Endothelial cell of umbilical vein (primary cell): ENCODE results near the gene HYAL1.

Experiments used
- CTCF ChIP-seq, 2 donors: IDR thresholded peaks; 1 replicate in 1 of 2; 2 replicates in 1 of 2; pipeline ENCODE4 v1.5.1; 2011; ENCODE audit warnings: low read length in 2 of 2, mild to moderate bottlenecking in 2 of 2, moderate library complexity in 2 of 2, control low read depth in 1 of 2, inconsistent platforms in 1 of 2, low read depth in 1 of 2; ENCODE audit not compliant: insufficient read depth in 1 of 2; ENCODE audit errors: extremely low read depth in 1 of 2
- EZH2 ChIP-seq: IDR thresholded peaks from 2 replicates; pipeline ENCODE4 v1.6.1; 2012; ENCODE audit warnings: borderline replicate concordance, low read depth, mild to moderate bottlenecking, moderate library complexity, low read length, inconsistent platforms; ENCODE audit not compliant: severe bottlenecking
- FOS ChIP-seq: IDR thresholded peaks from 2 replicates; pipeline ENCODE4 v1.6.1; 2011; ENCODE audit warnings: mild to moderate bottlenecking, low read length, moderate library complexity, borderline replicate concordance; ENCODE audit not compliant: insufficient read depth
- GATA2 ChIP-seq: IDR thresholded peaks from 2 replicates; pipeline ENCODE4 v1.7.0; 2011; ENCODE audit warnings: low read depth, mild to moderate bottlenecking, moderate library complexity, mixed read lengths, low read length; ENCODE audit not compliant: insufficient read length, insufficient read depth
- JUN ChIP-seq: IDR thresholded peaks from 2 replicates; pipeline ENCODE4 v1.6.1; 2011; ENCODE audit warnings: borderline replicate concordance, low read depth; ENCODE audit not compliant: insufficient read length, insufficient read depth
- MAX ChIP-seq: IDR thresholded peaks from 2 replicates; pipeline ENCODE4 v1.6.1; 2011; ENCODE audit not compliant: insufficient read depth, insufficient read length
- MYC ChIP-seq: IDR thresholded peaks from one replicate; pipeline ENCODE4 v1.6.1; 2011; ENCODE audit warnings: mild to moderate bottlenecking, low read depth, low read length
- POLR2A ChIP-seq: IDR thresholded peaks from 2 replicates; pipeline ENCODE4 v1.6.1; 2012; ENCODE audit warnings: low read depth, mild to moderate bottlenecking, control low read depth, low read length
- POLR2AphosphoS5 ChIP-seq: IDR thresholded peaks from 2 replicates; pipeline ENCODE4 v1.6.1; 2012; ENCODE audit warnings: low read depth, mild to moderate bottlenecking, control low read depth, low read length, moderate library complexity; ENCODE audit not compliant: insufficient read depth

DNA sequence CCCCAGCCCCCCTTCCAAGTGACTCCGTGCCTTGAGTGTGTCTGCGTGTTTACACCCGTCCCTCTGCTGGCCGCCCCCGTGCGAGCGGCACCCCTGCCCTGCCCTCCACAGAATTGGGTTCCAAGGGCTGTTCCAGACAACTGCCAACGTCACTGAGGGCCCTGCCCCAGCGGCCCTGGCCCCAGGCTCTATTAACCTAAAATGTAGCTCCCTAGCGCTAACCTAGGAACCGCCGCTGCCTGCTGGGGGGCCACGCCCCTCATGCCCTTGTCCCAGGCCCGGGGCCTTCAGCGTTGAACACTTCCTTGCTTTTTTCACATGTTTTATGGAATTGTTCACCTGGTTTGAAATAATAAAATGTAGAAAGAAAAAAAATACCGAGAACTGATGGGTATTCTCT is 44.4 kb downstream of the HYAL1 start:
- no peak for TF ChIP-seq POLR2AphosphoS5
- no peak for TF ChIP-seq CTCF (IDR thresholded peaks at IDR 0.05; ENCODE audit: extremely low read depth in 1 of 2, insufficient read depth in 1 of 2, low read depth in 1 of 2, low read length in 2 of 2)
- TF ChIP-seq MYC: no peak
- no peak for TF ChIP-seq POLR2A
- TF ChIP-seq MAX: no peak
- no peak for TF ChIP-seq EZH2
- TF ChIP-seq JUN: no peak
- no peak for TF ChIP-seq FOS
- no peak for TF ChIP-seq GATA2
